Measurements from ENCODE around the gene SERPINA1. TPM values are rescaled to one million over a fixed set of nuclear protein-coding genes. Genes with fewer than 3 reads are reported as not detected.

Gene SERPINA1
- total RNA-seq, 3 donors from 2014 or later (not counting 1 experiment from before 2014, with no cell fraction given): 12.7 to 65.3 (median 48.3) TPM

GRCh38 chr14:94344389-94344788 is 44.0 kb downstream of the SERPINA1 start:
- no peaks in the 10 kb centered on the region for H3K4me1 ChIP-seq (ENCODE audit: control insufficient read depth, insufficient read depth, low read length)
- Mint-ChIP-seq H3K9me3 (no peaks in the 10 kb centered on the region), H3K27me3 (ENCODE audit: low read depth in 2 of 2) (peaks cover 8 to 16% of the 10 kb centered on the region in 2 donors), H3K27ac (no peak overlapping the region), H3K36me3 (no peaks in the 10 kb centered on the region), H3K4me1 (no peaks in the 10 kb centered on the region), H3K4me3 (no peak overlapping the region)
- intact Hi-C loops (cut with micrococcal nuclease): no loop called here
- H3K4me3 ChIP-seq (ENCODE audit: low read length): no peak overlapping the region
- TF ChIP-seq CTCF (IDR thresholded peaks at IDR 0.05): no peak
- H3K9me3 ChIP-seq (ENCODE audit: control insufficient read depth, insufficient read depth, low read length): no peaks in the 10 kb centered on the region
- 94% methylated on average over 3 of the region's 3 CpGs for WGBS (ENCODE audit: insufficient coverage)
- ATAC-seq (no peak), DNase-seq (no peak)
- H3K27ac ChIP-seq (ENCODE audit: low read length): no peak overlapping the region
- no peaks in the 10 kb centered on the region for H3K36me3 ChIP-seq (ENCODE audit: control insufficient read depth, insufficient read depth, low read length)
- H3K27me3 ChIP-seq (ENCODE audit: control insufficient read depth, insufficient read depth, low read length): no peaks in the 10 kb centered on the region

- Mint-ChIP-seq H3K27ac (no peak overlapping the region), H3K4me1 (no peaks in the 10 kb centered on the region), H3K4me3 (no peak overlapping the region), H3K36me3 (no peaks in the 10 kb centered on the region), H3K9me3 (no peaks in the 10 kb centered on the region), H3K27me3 (ENCODE audit: low read depth in 2 of 2) (peaks cover 12 to 25% of the 10 kb centered on the region in 2 donors)
- no peak for TF ChIP-seq CTCF (IDR thresholded peaks at IDR 0.05)
- H3K9me3 ChIP-seq (ENCODE audit: control insufficient read depth, insufficient read depth, low read length): no peaks in the 10 kb centered on the region
- intact Hi-C loops (cut with micrococcal nuclease): no loop called here
- H3K4me3 ChIP-seq (ENCODE audit: low read length): no peak overlapping the region
- no peak for DNase-seq
- H3K36me3 ChIP-seq (ENCODE audit: control insufficient read depth, insufficient read depth, low read length): no peaks in the 10 kb centered on the region
- WGBS (ENCODE audit: insufficient coverage): 88% methylated on average over 7 of the region's 8 CpGs
- no peak overlapping the region for H3K27ac ChIP-seq (ENCODE audit: low read length)
- no peaks in the 10 kb centered on the region for H3K4me1 ChIP-seq (ENCODE audit: control insufficient read depth, insufficient read depth, low read length)
- no peak for ATAC-seq
- H3K27me3 ChIP-seq (ENCODE audit: control insufficient read depth, insufficient read depth, low read length): no peaks in the 10 kb centered on the region
Observed at GRCh38 chr14:94343238-94344005, 45.0 kb downstream of the SERPINA1 start.

GRCh38 chr14:94342334-94342934 is 46.0 kb downstream of the SERPINA1 start:
- Histone ChIP-seq H3K4me3 (ENCODE audit: low read length) (no peak overlapping the region), H3K27ac (ENCODE audit: low read length) (no peak overlapping the region), H3K4me1 (ENCODE audit: control insufficient read depth, insufficient read depth, low read length) (no peaks in the 10 kb centered on the region), H3K36me3 (ENCODE audit: control insufficient read depth, insufficient read depth, low read length) (no peaks in the 10 kb centered on the region), H3K27me3 (ENCODE audit: control insufficient read depth, insufficient read depth, low read length) (no peaks in the 10 kb centered on the region), H3K9me3 (ENCODE audit: control insufficient read depth, insufficient read depth, low read length) (no peaks in the 10 kb centered on the region)
- H3K27me3 Mint-ChIP-seq (ENCODE audit: low read depth in 2 of 2): peaks cover 12 to 25% of the 10 kb centered on the region in 2 donors
- ATAC-seq: no peak
- H3K36me3 Mint-ChIP-seq: no peaks in the 10 kb centered on the region
- no peaks in the 10 kb centered on the region for H3K9me3 Mint-ChIP-seq
- TF ChIP-seq CTCF (IDR thresholded peaks at IDR 0.05): no peak
- H3K27ac Mint-ChIP-seq: no peak overlapping the region
- 39% methylated on average over 2 of the region's 2 CpGs for WGBS (ENCODE audit: insufficient coverage)
- H3K4me3 Mint-ChIP-seq: no peak overlapping the region
- intact Hi-C loops (cut with micrococcal nuclease): no loop called here
- H3K4me1 Mint-ChIP-seq: no peaks in the 10 kb centered on the region
- peak in 1 of 2 donors; percentile 17 for DNase-seq

All from natural killer cell (primary cell).